H1 (cell line): ENCODE results near the gene VDR. TPM values are rescaled to one million over a fixed set of nuclear protein-coding genes. Genes with fewer than 3 reads are reported as not detected.

Experiments
- CTCF ChIA-PET: fragments of 300-600 bp; sonication (Branson Sonifier 250); formaldehyde crosslinking; loops from one replicate; lab custom pipeline; 2021; ENCODE audit not compliant: partially characterized antibody; lab: Charles Lee
- POLR2A ChIA-PET: fragments of 300-600 bp; sonication (Branson Sonifier 250); formaldehyde crosslinking; loops from one replicate; lab custom pipeline; 2021; ENCODE audit warnings: inconsistent platforms; ENCODE audit not compliant: partially characterized antibody; lab: Charles Lee
- DNase-seq, 2 experiments: peaks; one replicate each; pipeline versions ENCODE4 v3.0.0 to v3.0.0-alpha.2; 2010 to 2022; ENCODE audit warnings: low spot score in 2 of 2, low read depth in 1 of 2, mixed read lengths in 1 of 2
- FAIRE-seq: peaks from 2 replicates; lab custom pipeline; 2011; peaks lifted over from hg19 to GRCh38; lab: Jason Lieb, UNC
- H2AFZ ChIP-seq: 2 replicates; pipeline ENCODE4 v1.8.1; 2012; ENCODE audit warnings: low read length, inconsistent platforms
- H2AK5ac ChIP-seq: 2 replicates; pipeline ENCODE4 v1.6.1; 2013; ENCODE audit warnings: low read depth, low read length
- H2BK120ac ChIP-seq: replicated peaks from 2 replicates; pipeline ENCODE3; 2013; ENCODE audit warnings: low read depth, low read length, inconsistent platforms
- H2BK12ac ChIP-seq: 2 replicates; pipeline ENCODE4 v1.6.1; 2013; ENCODE audit warnings: low read depth, low read length
- H2BK15ac ChIP-seq: 2 replicates; pipeline ENCODE4 v1.6.1; 2013; ENCODE audit warnings: low read length
- H2BK20ac ChIP-seq: 2 replicates; pipeline ENCODE4 v1.6.1; 2013; ENCODE audit warnings: low read length
- H2BK5ac ChIP-seq: 2 replicates; pipeline ENCODE4 v1.6.1; 2013; ENCODE audit warnings: low read depth, low read length
- H3K14ac ChIP-seq: 2 replicates; pipeline ENCODE4 v1.6.1; 2013; ENCODE audit warnings: inconsistent platforms; ENCODE audit not compliant: insufficient read length
- H3K18ac ChIP-seq: 2 replicates; pipeline ENCODE4 v1.6.1; 2013; ENCODE audit warnings: low read length; ENCODE audit errors: extremely low read depth
- H3K23ac ChIP-seq: 2 replicates; pipeline ENCODE4 v1.6.1; 2013; ENCODE audit warnings: inconsistent platforms; ENCODE audit not compliant: insufficient read length
- H3K23me2 ChIP-seq: 2 replicates; pipeline ENCODE4 v1.6.1; 2013; ENCODE audit warnings: low read depth, low read length
- H3K27ac ChIP-seq: 2 replicates; pipeline ENCODE4 v1.6.1; 2011; ENCODE audit warnings: low read depth, low read length, inconsistent platforms
- H3K27me3 ChIP-seq, 4 experiments: replicated peaks in 1 of 4; 1 replicate in 1 of 4; 2 replicates in 3 of 4; pipeline versions ENCODE4 v1.6.1 to v1.8.1; 2011 to 2013; ENCODE audit warnings: low read length in 3 of 4, mild to moderate bottlenecking in 3 of 4, inconsistent platforms in 2 of 4, mixed read lengths in 2 of 4, moderate library complexity in 1 of 4; ENCODE audit not compliant: control insufficient read depth in 3 of 4, insufficient read depth in 3 of 4; ENCODE audit errors: extremely low read depth in 1 of 4
- H3K36me3 ChIP-seq, 4 experiments: 2 replicates each; pipeline versions ENCODE4 v1.6.1 to v1.8.1; 2011 to 2013; ENCODE audit warnings: mild to moderate bottlenecking in 4 of 4, low read length in 3 of 4, moderate library complexity in 2 of 4, control low read depth in 1 of 4, inconsistent platforms in 1 of 4; ENCODE audit not compliant: insufficient read depth in 4 of 4, control insufficient read depth in 2 of 4
- H3K4ac ChIP-seq: replicated peaks from 2 replicates; pipeline ENCODE3; 2013; ENCODE audit warnings: low read length, low read depth, mixed read lengths, inconsistent platforms; ENCODE audit not compliant: insufficient read length
- H3K4me1 ChIP-seq, 4 experiments: replicated peaks in 1 of 4; 1 replicate in 1 of 4; 2 replicates in 3 of 4; pipeline versions ENCODE4 v1.6.1 to v1.8.1; 2011 to 2013; ENCODE audit warnings: low read length in 3 of 4, inconsistent platforms in 2 of 4, mixed read lengths in 1 of 4; ENCODE audit not compliant: insufficient read depth in 4 of 4, control insufficient read depth in 3 of 4
- H3K4me2 ChIP-seq, 2 experiments: 2 replicates each; pipeline versions ENCODE4 v1.6.1 to v1.8.1; 2011 to 2013; ENCODE audit warnings: low read depth in 2 of 2, low read length in 2 of 2, control low read depth in 1 of 2, inconsistent platforms in 1 of 2, mild to moderate bottlenecking in 1 of 2; ENCODE audit not compliant: insufficient read depth in 1 of 2
- H3K4me3 ChIP-seq, 4 experiments: fragments of 200-600, 300-600 bp in 1 of 4; sonication (generic), shearing (Covaris generic), sonication (Bioruptor Twin) in 1 of 4; 2 replicates each; pipeline versions ENCODE4 v1.5.1 to v1.8.1; 2011 to 2016; ENCODE audit warnings: low read length in 4 of 4, low read depth in 3 of 4, control low read depth in 2 of 4, inconsistent platforms in 2 of 4, mild to moderate bottlenecking in 2 of 4, mixed read lengths in 1 of 4, moderate library complexity in 1 of 4; ENCODE audit not compliant: insufficient read depth in 2 of 4; ENCODE audit errors: extremely low read depth in 1 of 4
- H3K56ac ChIP-seq: replicated peaks from 2 replicates; pipeline ENCODE3; 2013; ENCODE audit warnings: low read depth, mild to moderate bottlenecking, mixed read lengths, low read length, inconsistent platforms; ENCODE audit not compliant: insufficient read length
- H3K79me1 ChIP-seq: 2 replicates; pipeline ENCODE4 v1.6.1; 2013; ENCODE audit warnings: low read depth, low read length, control low read depth
- H3K79me2 ChIP-seq, 2 experiments: 2 replicates each; pipeline versions ENCODE4 v1.6.1 to v1.8.1; 2012 to 2013; ENCODE audit warnings: low read length in 2 of 2, mild to moderate bottlenecking in 2 of 2, inconsistent platforms in 1 of 2; ENCODE audit not compliant: insufficient read depth in 2 of 2, control insufficient read depth in 1 of 2
- H3K9ac ChIP-seq, 4 experiments: replicated peaks in 1 of 4; 1 replicate in 1 of 4; 2 replicates in 3 of 4; pipeline versions ENCODE4 v1.6.1 to v1.8.1; 2011 to 2013; ENCODE audit warnings: low read depth in 3 of 4, low read length in 3 of 4, control low read depth in 2 of 4, mild to moderate bottlenecking in 2 of 4, moderate library complexity in 2 of 4, inconsistent platforms in 1 of 4; ENCODE audit errors: extremely low read depth in 1 of 4
- H3K9me3 ChIP-seq, 2 experiments: 2 replicates each; pipeline versions ENCODE4 v1.6.1 to v1.8.1; 2012 to 2013; ENCODE audit warnings: mild to moderate bottlenecking in 2 of 2, moderate library complexity in 2 of 2, control low read depth in 1 of 2, inconsistent platforms in 1 of 2, low read depth in 1 of 2, low read length in 1 of 2, mixed read lengths in 1 of 2; ENCODE audit not compliant: insufficient read depth in 2 of 2
- H4K20me1 ChIP-seq, 2 experiments: replicated peaks in 1 of 2; 2 replicates each; pipeline versions ENCODE3 to v1.8.1; 2011 to 2013; ENCODE audit warnings: inconsistent platforms in 2 of 2, low read length in 2 of 2, mild to moderate bottlenecking in 1 of 2; ENCODE audit not compliant: insufficient read depth in 2 of 2, control insufficient read depth in 1 of 2
- H4K5ac ChIP-seq: 2 replicates; pipeline ENCODE4 v1.6.1; 2013; ENCODE audit warnings: low read length, low read depth, mixed read lengths, inconsistent platforms; ENCODE audit not compliant: insufficient read length
- H4K8ac ChIP-seq: 2 replicates; pipeline ENCODE4 v1.8.0; 2013; ENCODE audit warnings: mild to moderate bottlenecking, moderate library complexity, low read length, inconsistent platforms; ENCODE audit not compliant: insufficient read depth; ENCODE audit errors: extremely low read depth
- H4K91ac ChIP-seq: replicated peaks from 2 replicates; pipeline ENCODE3; 2013; ENCODE audit warnings: low read length, mixed read lengths, inconsistent platforms; ENCODE audit not compliant: insufficient read length
- ATF2 ChIP-seq: IDR thresholded peaks from 2 replicates; pipeline ENCODE4 v1.6.1; 2012; ENCODE audit warnings: low read length, inconsistent platforms
- BACH1 ChIP-seq: IDR thresholded peaks from 2 replicates; pipeline ENCODE4 v1.6.1; 2012; ENCODE audit warnings: low read length, improper control_type of control experiment
- JUND ChIP-seq: IDR thresholded peaks from 2 replicates; pipeline ENCODE4 v1.6.1; 2011; ENCODE audit warnings: mild to moderate bottlenecking, improper control_type of control experiment, low read length
- MAFK ChIP-seq: IDR thresholded peaks from 2 replicates; pipeline ENCODE4 v1.6.1; 2012; ENCODE audit warnings: low read depth, mild to moderate bottlenecking, improper control_type of control experiment, low read length
- NRF1 ChIP-seq: IDR thresholded peaks from 2 replicates; pipeline ENCODE4 v1.6.1; 2011; ENCODE audit warnings: mild to moderate bottlenecking, low read depth, low read length, improper control_type of control experiment
- POLR2AphosphoS5 ChIP-seq: IDR thresholded peaks from 2 replicates; pipeline ENCODE4 v1.6.1; 2011; ENCODE audit warnings: low read depth, low read length
- POU5F1 ChIP-seq: IDR thresholded peaks from 2 replicates; pipeline ENCODE4 v1.6.1; 2011; ENCODE audit warnings: low read depth, mild to moderate bottlenecking, low read length, moderate library complexity
- RAD21 ChIP-seq, 2 experiments: IDR thresholded peaks in 1 of 2; conservative IDR thresholded peaks in 1 of 2; 2 replicates each; pipeline ENCODE4 v1.6.1; 2011; ENCODE audit warnings: low read depth in 2 of 2, low read length in 2 of 2, improper control_type of control experiment in 1 of 2, inconsistent platforms in 1 of 2, mild to moderate bottlenecking in 1 of 2, moderate library complexity in 1 of 2
- RNF2 ChIP-seq: fragments of 200-900, 300-1000 bp; sonication (generic); IDR thresholded peaks from 2 replicates; pipeline ENCODE4 v1.7.1; 2016; ENCODE audit warnings: borderline replicate concordance, low read depth, mild to moderate bottlenecking, antibody characterized with exemption, low read length; ENCODE audit not compliant: poor library complexity, severe bottlenecking; ENCODE audit errors: missing control alignments
- SP1 ChIP-seq: IDR thresholded peaks from 2 replicates; pipeline ENCODE4 v1.6.1; 2011; ENCODE audit warnings: low read depth, low read length
- SP2 ChIP-seq: IDR thresholded peaks from 2 replicates; pipeline ENCODE4 v1.6.1; 2012; ENCODE audit warnings: mild to moderate bottlenecking, low read length, inconsistent platforms
- TEAD4 ChIP-seq: IDR thresholded peaks from 2 replicates; pipeline ENCODE4 v1.6.1; 2012; ENCODE audit warnings: low read depth, low read length, inconsistent platforms, mixed read lengths
- YY1 ChIP-seq: IDR thresholded peaks from 2 replicates; pipeline ENCODE4 v1.6.1; 2011; ENCODE audit warnings: low read depth, mild to moderate bottlenecking, low read length
- WGBS, 2 experiments: shearing (Covaris generic) in 1 of 2; methylation state at CpG; one replicate each; pipeline versions ENCODE4 v1.1.6 to v1.1.7; 2013 to 2015; ENCODE audit warnings: low lambda C conversion rate in 2 of 2, mixed read lengths in 2 of 2, inconsistent platforms in 1 of 2, low coverage in 1 of 2, missing lambda C conversion rate in 1 of 2; ENCODE audit not compliant: insufficient replicate concordance in 2 of 2, insufficient coverage in 1 of 2, insufficient read length in 1 of 2; ENCODE audit errors: extremely low coverage in 1 of 2, missing lambda C conversion rate in 1 of 2; 5-methylcytosine and 5-hydroxymethylcytosine counted together
- polyA plus RNA-seq, 7 experiments: library from polyadenylated mRNA; depleted of rRNA in 3 of 7; stranded (reverse) in 5 of 7; unstranded in 2 of 7; fragments of >200 nt in 5 of 7; fragments of 200-250 nt in 2 of 7; gene quantifications; 1 replicate in 5 of 7; 2 replicates in 1 of 7; 4 replicates in 1 of 7; pipeline versions ENCODE4 v1.2.1 to v1.2.3, GENCODE V29; 2011 to 2013; ENCODE audit warnings: missing spikeins in 2 of 7, mixed read lengths in 2 of 7
- total RNA-seq: library from RNA; stranded (reverse); fragmentation: NEBNext Ultra II Directional; extraction: Animal tissue kit (Norgen Biotek cat#: 25700); gene quantifications from 2 replicates; pipeline ENCODE4 v1.2.1, GENCODE V29; 2021

Gene VDR
- total and polyA plus RNA-seq, 2 of the 8 experiments (the other 6 are each of a cell fraction or from before 2014, with no cell fraction given), result 0.44 to 0.65 TPM

DNA sequence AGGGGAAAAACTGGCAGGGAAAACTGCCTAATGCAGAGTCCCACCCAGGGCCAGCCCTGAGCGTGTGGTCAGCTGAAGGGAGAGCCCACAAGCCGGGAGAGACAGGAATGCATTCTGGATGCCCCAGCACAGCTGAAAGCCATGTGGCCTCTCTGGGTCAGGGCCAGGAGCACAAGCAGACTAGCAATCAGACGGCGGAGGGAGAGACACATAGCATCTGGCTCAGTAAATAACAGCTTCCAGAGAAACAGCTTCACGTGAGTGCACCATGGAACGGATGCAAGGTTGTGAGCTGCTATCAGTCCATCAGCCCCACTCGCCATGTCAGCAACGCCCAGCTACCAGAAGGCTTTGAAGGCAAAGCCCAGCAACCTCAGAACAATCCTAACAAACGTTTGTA is 30.4 kb upstream of the VDR start:
- Histone ChIP-seq H3K23me2 (no peaks in the 10 kb centered on the region), H3K9me3 (no peaks in the 10 kb centered on the region), H3K4ac (no peak overlapping the region), H2BK120ac (no peak overlapping the region), H4K8ac (no peak overlapping the region), H4K20me1 (no peaks in the 10 kb centered on the region), H2AFZ (peak overlapping the region; percentile 59; the same call in 1 of the 2 replicates), H3K18ac (no peak overlapping the region), H2BK20ac (no peak overlapping the region), H3K4me2 (no peak overlapping the region), H2BK12ac (no peak overlapping the region), H3K36me3 (no peaks in the 10 kb centered on the region), H3K79me1 (no peaks in the 10 kb centered on the region), H3K27me3 (peaks cover 0 to 6% (median 0%) of the 10 kb centered on the region in 4 experiments; a peak in 1 of 7 replicates), H3K79me2 (no peaks in the 10 kb centered on the region), H3K56ac (no peak overlapping the region), H3K9ac (no peak overlapping the region), H2BK15ac (no peak overlapping the region), H4K91ac (no peak overlapping the region), H3K27ac (no peak overlapping the region), H3K4me1 (no peaks in the 10 kb centered on the region), H3K14ac (no peak overlapping the region), H3K4me3 (no peak overlapping the region), H2AK5ac (no peak overlapping the region), H3K23ac (no peak overlapping the region), H2BK5ac (no peak overlapping the region), H4K5ac (no peak overlapping the region)
- DNase-seq, result no peak
- ChIA-PET CTCF (interaction anchor here (1.1 to 5.3 kb wide), 5 partner anchors 12 to 80 kb away, joined by 3 to 38 read pairs (median 5); partner anchors contain the start of gene VDR), POLR2A (interaction anchor here (0.9 kb wide), 1 partner anchor 155 kb away, joined by 3 read pairs; no protein-coding TSS in a partner anchor)
- WGBS, 2 experiments, result 87% methylated on average over 9 of the region's 9 CpGs; no CpG with 5 or more reads in 1 of the 2 experiments
- no peak for FAIRE-seq
- TF ChIP-seq JUND, result no peak
- TF ChIP-seq TEAD4, result no peak
- TF ChIP-seq POLR2AphosphoS5, result no peak
- no peak for TF ChIP-seq RAD21 (IDR thresholded peaks at IDR 0.05 in 1 of 2, conservative IDR thresholded peaks at IDR 0.05 in 1 of 2; ENCODE audit: low read depth in 2 of 2, low read length in 2 of 2)
- TF ChIP-seq BACH1, result no peak
- TF ChIP-seq YY1, result no peak
- TF ChIP-seq POU5F1, result no peak
- TF ChIP-seq NRF1, result no peak
- no peak for TF ChIP-seq RNF2
- no peak for TF ChIP-seq MAFK
- no peak for TF ChIP-seq SP1
- no peak for TF ChIP-seq ATF2
- TF ChIP-seq SP2, result no peak
